H1 (cell line): Measurements from ENCODE around the gene DOCK1. TPM values are rescaled to one million over a fixed set of nuclear protein-coding genes. Genes with fewer than 3 reads are reported as not detected.

Experiments used
- CHD7 ChIP-seq: fragments of 300-600 bp; sonication (generic); IDR thresholded peaks from 2 replicates; pipeline ENCODE4 v1.7.1; 2012; ENCODE audit warnings: low read length, moderate library complexity, mild to moderate bottlenecking, inconsistent platforms; ENCODE audit not compliant: insufficient replicate concordance
- E2F6 ChIP-seq: IDR thresholded peaks from 2 replicates; pipeline ENCODE4 v1.6.1; 2012; ENCODE audit warnings: inconsistent platforms
- EGR1 ChIP-seq: IDR thresholded peaks from 2 replicates; pipeline ENCODE4 v1.6.1; 2011; ENCODE audit warnings: low read depth, low read length, borderline replicate concordance
- FOSL1 ChIP-seq: IDR thresholded peaks from 2 replicates; pipeline ENCODE4 v1.6.1; 2011; ENCODE audit warnings: mild to moderate bottlenecking, low read depth, low read length, moderate library complexity; ENCODE audit not compliant: insufficient read depth
- MAFK ChIP-seq: IDR thresholded peaks from 2 replicates; pipeline ENCODE4 v1.6.1; 2012; ENCODE audit warnings: low read depth, mild to moderate bottlenecking, improper control_type of control experiment, low read length
- SUZ12 ChIP-seq: fragments of 200-600 bp; sonication (generic); IDR thresholded peaks from 2 replicates; pipeline ENCODE4 v1.6.1; 2012; ENCODE audit warnings: mild to moderate bottlenecking, inconsistent platforms, low read length, moderate library complexity, mixed read lengths
- polyA plus RNA-seq, 7 experiments: library from polyadenylated mRNA; depleted of rRNA in 3 of 7; stranded (reverse) in 5 of 7; unstranded in 2 of 7; fragments of >200 nt in 5 of 7; fragments of 200-250 nt in 2 of 7; gene quantifications; 1 replicate in 5 of 7; 2 replicates in 1 of 7; 4 replicates in 1 of 7; pipeline versions ENCODE4 v1.2.1 to v1.2.3, GENCODE V29; 2011 to 2013; ENCODE audit warnings: missing spikeins in 2 of 7, mixed read lengths in 2 of 7
- total RNA-seq: library from RNA; stranded (reverse); fragmentation: NEBNext Ultra II Directional; extraction: Animal tissue kit (Norgen Biotek cat#: 25700); gene quantifications from 2 replicates; pipeline ENCODE4 v1.2.1, GENCODE V29; 2021

DOCK1 gene
- total and polyA plus RNA-seq, 2 of the 8 experiments (the other 6 are each of a cell fraction or from before 2014, with no cell fraction given), result 11.6 to 53.0 TPM

DNA sequence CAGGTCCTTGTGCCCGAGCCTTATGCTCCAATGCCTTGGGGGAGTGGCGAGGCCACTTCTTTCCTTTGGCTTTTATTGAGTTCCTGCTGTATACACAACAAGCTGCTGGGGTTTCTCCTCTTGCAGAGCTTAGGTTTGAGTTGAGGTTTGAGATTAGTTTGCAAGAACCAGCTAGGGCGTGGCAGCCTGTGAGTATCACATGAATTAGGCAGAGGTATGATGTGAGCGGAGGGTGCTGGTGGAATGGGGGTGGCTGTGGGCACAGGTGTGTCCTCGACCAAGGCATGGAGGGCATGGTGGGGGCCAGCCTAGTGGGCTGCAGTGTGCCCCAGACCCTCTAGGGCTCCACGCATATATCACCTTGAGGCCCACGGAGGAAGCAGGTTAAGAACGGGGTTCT is 123.3 kb downstream of the DOCK1 start (continued):
- TF ChIP-seq CHD7 (no peak), FOSL1 (no peak), EGR1 (no peak), SUZ12 (no peak), MAFK (no peak), E2F6 (no peak)
